SK-N-SH (cell line): Measurements from ENCODE around the gene DGLUCY. TPM values are rescaled to one million over a fixed set of nuclear protein-coding genes. Genes with fewer than 3 reads are reported as not detected.

Source experiments
- CTCF ChIA-PET: fragments of 300-600, 350-600 bp; formaldehyde crosslinking; extraction: SDS; loops from one replicate; lab custom pipeline; 2021; lab: Yijun Ruan, JAX
- POLR2A ChIA-PET: fragments of 350-600 bp; sonication (Branson Sonifier 250); formaldehyde crosslinking; extraction: SDS; loops from one replicate; lab custom pipeline; 2020; ENCODE audit warnings: antibody characterized with exemption, inconsistent platforms; lab: Yijun Ruan, JAX
- DNase-seq: peaks from one replicate; pipeline ENCODE4 v3.0.0; 2012
- H2AFZ ChIP-seq: fragments of 200-600 bp; sonication (generic); 2 replicates; pipeline ENCODE4 v1.8.1; 2016; ENCODE audit warnings: antibody characterized with exemption, mild to moderate bottlenecking, low read depth
- H3F3A ChIP-seq: fragments of 200-600 bp; sonication (generic); replicated peaks from 2 replicates; pipeline ENCODE3; 2016; ENCODE audit warnings: antibody characterized with exemption, mild to moderate bottlenecking; ENCODE audit not compliant: insufficient read depth
- H3K27ac ChIP-seq, 2 experiments: fragments of 200-500 bp in 1 of 2; fragments of 200-600 bp in 1 of 2; sonication (Bioruptor generic) in 1 of 2; sonication (generic), shearing (Covaris generic) in 1 of 2; 2 replicates each; pipeline versions ENCODE4 v1.5.1 to v1.6.1; 2014 to 2016; ENCODE audit warnings: low read depth in 2 of 2, inconsistent platforms in 1 of 2, low read length in 1 of 2, mild to moderate bottlenecking in 1 of 2, mixed read lengths in 1 of 2
- H3K27me3 ChIP-seq: fragments of 200-600 bp; sonication (generic), shearing (Covaris generic); 2 replicates; pipeline ENCODE4 v1.6.1; 2016; ENCODE audit warnings: mixed run types; ENCODE audit not compliant: insufficient read depth
- H3K36me3 ChIP-seq, 2 experiments: fragments of 200-500 bp in 1 of 2; fragments of 200-600 bp in 1 of 2; sonication (Bioruptor generic) in 1 of 2; sonication (generic) in 1 of 2; replicated peaks in 1 of 2; 2 replicates each; pipeline versions ENCODE3 to v1.5.1; 2014 to 2016; ENCODE audit warnings: low read length in 1 of 2, mild to moderate bottlenecking in 1 of 2; ENCODE audit not compliant: insufficient read depth in 2 of 2, control insufficient read depth in 1 of 2
- H3K4me1 ChIP-seq, 2 experiments: fragments of 200-500 bp in 1 of 2; fragments of 200-600 bp in 1 of 2; sonication (Bioruptor generic) in 1 of 2; sonication (generic), shearing (Covaris generic) in 1 of 2; 2 replicates each; pipeline versions ENCODE4 v1.5.1 to v1.6.1; 2014 to 2016; ENCODE audit warnings: low read depth in 1 of 2, low read length in 1 of 2, mixed run types in 1 of 2; ENCODE audit not compliant: insufficient read depth in 2 of 2, control insufficient read depth in 1 of 2
- H3K4me2 ChIP-seq: fragments of 200-600 bp; sonication (generic), shearing (Covaris generic); 2 replicates; pipeline ENCODE4 v1.6.1; 2017; ENCODE audit warnings: mixed run types
- H3K4me3 ChIP-seq, 2 experiments: fragments of 200-500 bp in 1 of 2; fragments of 200-600 bp in 1 of 2; sonication (Bioruptor generic) in 1 of 2; sonication (generic), shearing (Covaris generic) in 1 of 2; 2 replicates each; pipeline versions ENCODE4 v1.5.1 to v1.8.1; 2014 to 2016; ENCODE audit warnings: low read depth in 2 of 2, inconsistent platforms in 1 of 2, low read length in 1 of 2, mild to moderate bottlenecking in 1 of 2, mixed read lengths in 1 of 2, moderate library complexity in 1 of 2
- H3K79me2 ChIP-seq: fragments of 200-600 bp; sonication (generic); 2 replicates; pipeline ENCODE4 v1.8.1; 2017; ENCODE audit warnings: mild to moderate bottlenecking; ENCODE audit not compliant: insufficient read depth
- H3K9ac ChIP-seq: fragments of 200-600 bp; sonication (generic); 2 replicates; pipeline ENCODE4 v1.6.1; 2017; ENCODE audit warnings: mixed run types
- H3K9me2 ChIP-seq: fragments of 200-600 bp; sonication (generic); 2 replicates; pipeline ENCODE4 v1.6.1; 2017; ENCODE audit warnings: mixed run types
- H3K9me3 ChIP-seq: fragments of 200-600 bp; sonication (generic); 2 replicates; pipeline ENCODE4 v1.6.1; 2017; ENCODE audit warnings: mixed run types, mild to moderate bottlenecking, moderate library complexity
- H4K20me1 ChIP-seq: fragments of 200-600 bp; sonication (generic); 2 replicates; pipeline ENCODE4 v1.6.1; 2017; ENCODE audit warnings: mild to moderate bottlenecking, mixed run types; ENCODE audit not compliant: insufficient read depth
- ELF1 ChIP-seq: IDR thresholded peaks from 2 replicates; pipeline ENCODE4 v1.4.0; 2012
- EP300 ChIP-seq, 2 experiments: IDR thresholded peaks; 2 replicates each; pipeline versions ENCODE4 v1.4.0 to v1.6.1; 2012; ENCODE audit warnings: borderline replicate concordance in 1 of 2, low read depth in 1 of 2, low read length in 1 of 2
- EZH2phosphoT487 ChIP-seq: fragments of 200-600 bp; sonication (generic); IDR thresholded peaks from 2 replicates; pipeline ENCODE4 v1.6.1; 2017; ENCODE audit warnings: low read depth, mixed run types, mild to moderate bottlenecking, antibody characterized with exemption, moderate library complexity, borderline replicate concordance
- FOXM1 ChIP-seq: IDR thresholded peaks from 2 replicates; pipeline ENCODE4 v1.4.0; 2012; ENCODE audit warnings: low read depth, mild to moderate bottlenecking
- GATA2 ChIP-seq: sonication (generic); formaldehyde crosslinking; IDR thresholded peaks from 2 replicates; pipeline ENCODE4 v1.5.0; 2020; ENCODE audit warnings: mild to moderate bottlenecking, missing genetic modification reagents
- IRF3 ChIP-seq: fragments of 150-350 bp; IDR thresholded peaks from 2 replicates; pipeline ENCODE4 v1.6.1; 2016; ENCODE audit warnings: mild to moderate bottlenecking, low read depth, low read length
- JUND ChIP-seq: IDR thresholded peaks from 2 replicates; pipeline ENCODE4 v1.4.0; 2012
- NRF1 ChIP-seq: IDR thresholded peaks from 2 replicates; pipeline ENCODE4 v1.6.1; 2012; ENCODE audit warnings: low read depth, mild to moderate bottlenecking, low read length
- RCOR1 ChIP-seq: fragments of 150-350 bp; IDR thresholded peaks from 2 replicates; pipeline ENCODE4 v1.6.1; 2017; ENCODE audit warnings: antibody characterized with exemption, low read length
- SIN3A ChIP-seq: IDR thresholded peaks from 2 replicates; pipeline ENCODE4 v1.6.1; 2012; ENCODE audit warnings: low read depth, mild to moderate bottlenecking, low read length, moderate library complexity, borderline replicate concordance
- SMC3 ChIP-seq: IDR thresholded peaks from 2 replicates; pipeline ENCODE4 v1.6.1; 2012; ENCODE audit warnings: low read depth, low read length, improper control_type of control experiment
- TEAD4 ChIP-seq: IDR thresholded peaks from 2 replicates; pipeline ENCODE4 v1.4.0; 2012; ENCODE audit warnings: mild to moderate bottlenecking, borderline replicate concordance; ENCODE audit not compliant: insufficient read depth
- YY1 ChIP-seq: IDR thresholded peaks from 2 replicates; pipeline ENCODE4 v1.4.0; 2012; ENCODE audit warnings: low read depth, mild to moderate bottlenecking
- WGBS: methylation state at CpG from one replicate; pipeline ENCODE4 v1.1.6; 2017; ENCODE audit warnings: low lambda C conversion rate; 5-methylcytosine and 5-hydroxymethylcytosine counted together
- polyA plus RNA-seq, 3 experiments: library from polyadenylated mRNA; depleted of rRNA; stranded (reverse); fragments of >200 nt; gene quantifications; 2 replicates each; pipeline ENCODE4 v1.2.3, GENCODE V29; 2012
- TF ChIP-seq, protein P1 (sequence below): IDR thresholded peaks from 2 replicates; pipeline ENCODE4 v1.6.1; 2012; ENCODE audit warnings: mild to moderate bottlenecking, low read depth, low read length, moderate library complexity
- TF ChIP-seq, protein P2 (sequence below): IDR thresholded peaks from 2 replicates; pipeline ENCODE4 v1.4.0; 2012; ENCODE audit warnings: low read depth
- TF ChIP-seq, protein P3 (sequence below): IDR thresholded peaks from 2 replicates; pipeline ENCODE4 v1.4.0; 2012; ENCODE audit warnings: low read depth, borderline replicate concordance
- TF ChIP-seq, protein P4 (sequence below): fragments of 150-350 bp; IDR thresholded peaks from 2 replicates; pipeline ENCODE4 v1.6.1; 2017; ENCODE audit warnings: antibody characterized with exemption, low read length, low read depth, borderline replicate concordance

Gene DGLUCY
- polyA plus RNA-seq, 1 of the 3 experiments (the other 2 are of a cell fraction) = 17.2 TPM

DNA sequence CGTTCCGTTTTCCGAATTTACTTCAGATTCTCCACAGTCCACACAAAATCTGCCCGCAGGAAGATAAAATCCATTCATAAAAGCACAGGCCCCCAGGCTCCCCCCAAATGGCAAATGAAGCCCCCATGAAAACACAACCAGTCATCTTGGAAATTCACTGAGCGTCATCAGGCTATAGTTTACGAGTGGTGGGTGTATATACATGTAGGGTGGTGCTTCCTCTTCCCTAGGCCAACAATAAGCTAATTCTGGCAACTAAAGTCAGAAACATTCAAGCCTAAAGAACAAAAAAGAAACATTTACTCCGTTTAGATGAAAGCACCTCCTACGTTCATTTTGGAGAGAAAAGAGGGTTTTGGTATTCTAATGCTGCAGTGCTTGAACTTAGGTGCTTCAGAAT is 124.8 kb downstream of the DGLUCY start:
- no peaks in the 10 kb centered on the region for H3K27me3 ChIP-seq
- TF ChIP-seq EZH2phosphoT487 = no peak
- TF ChIP-seq SIN3A = no peak
- TF ChIP-seq, protein P1, sequence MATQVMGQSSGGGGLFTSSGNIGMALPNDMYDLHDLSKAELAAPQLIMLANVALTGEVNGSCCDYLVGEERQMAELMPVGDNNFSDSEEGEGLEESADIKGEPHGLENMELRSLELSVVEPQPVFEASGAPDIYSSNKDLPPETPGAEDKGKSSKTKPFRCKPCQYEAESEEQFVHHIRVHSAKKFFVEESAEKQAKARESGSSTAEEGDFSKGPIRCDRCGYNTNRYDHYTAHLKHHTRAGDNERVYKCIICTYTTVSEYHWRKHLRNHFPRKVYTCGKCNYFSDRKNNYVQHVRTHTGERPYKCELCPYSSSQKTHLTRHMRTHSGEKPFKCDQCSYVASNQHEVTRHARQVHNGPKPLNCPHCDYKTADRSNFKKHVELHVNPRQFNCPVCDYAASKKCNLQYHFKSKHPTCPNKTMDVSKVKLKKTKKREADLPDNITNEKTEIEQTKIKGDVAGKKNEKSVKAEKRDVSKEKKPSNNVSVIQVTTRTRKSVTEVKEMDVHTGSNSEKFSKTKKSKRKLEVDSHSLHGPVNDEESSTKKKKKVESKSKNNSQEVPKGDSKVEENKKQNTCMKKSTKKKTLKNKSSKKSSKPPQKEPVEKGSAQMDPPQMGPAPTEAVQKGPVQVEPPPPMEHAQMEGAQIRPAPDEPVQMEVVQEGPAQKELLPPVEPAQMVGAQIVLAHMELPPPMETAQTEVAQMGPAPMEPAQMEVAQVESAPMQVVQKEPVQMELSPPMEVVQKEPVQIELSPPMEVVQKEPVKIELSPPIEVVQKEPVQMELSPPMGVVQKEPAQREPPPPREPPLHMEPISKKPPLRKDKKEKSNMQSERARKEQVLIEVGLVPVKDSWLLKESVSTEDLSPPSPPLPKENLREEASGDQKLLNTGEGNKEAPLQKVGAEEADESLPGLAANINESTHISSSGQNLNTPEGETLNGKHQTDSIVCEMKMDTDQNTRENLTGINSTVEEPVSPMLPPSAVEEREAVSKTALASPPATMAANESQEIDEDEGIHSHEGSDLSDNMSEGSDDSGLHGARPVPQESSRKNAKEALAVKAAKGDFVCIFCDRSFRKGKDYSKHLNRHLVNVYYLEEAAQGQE = no peak
- TF ChIP-seq, protein P2, sequence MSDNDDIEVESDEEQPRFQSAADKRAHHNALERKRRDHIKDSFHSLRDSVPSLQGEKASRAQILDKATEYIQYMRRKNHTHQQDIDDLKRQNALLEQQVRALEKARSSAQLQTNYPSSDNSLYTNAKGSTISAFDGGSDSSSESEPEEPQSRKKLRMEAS = no peak
- TF ChIP-seq ELF1 = no peak
- TF ChIP-seq SMC3 = no peak
- TF ChIP-seq, protein P3, sequence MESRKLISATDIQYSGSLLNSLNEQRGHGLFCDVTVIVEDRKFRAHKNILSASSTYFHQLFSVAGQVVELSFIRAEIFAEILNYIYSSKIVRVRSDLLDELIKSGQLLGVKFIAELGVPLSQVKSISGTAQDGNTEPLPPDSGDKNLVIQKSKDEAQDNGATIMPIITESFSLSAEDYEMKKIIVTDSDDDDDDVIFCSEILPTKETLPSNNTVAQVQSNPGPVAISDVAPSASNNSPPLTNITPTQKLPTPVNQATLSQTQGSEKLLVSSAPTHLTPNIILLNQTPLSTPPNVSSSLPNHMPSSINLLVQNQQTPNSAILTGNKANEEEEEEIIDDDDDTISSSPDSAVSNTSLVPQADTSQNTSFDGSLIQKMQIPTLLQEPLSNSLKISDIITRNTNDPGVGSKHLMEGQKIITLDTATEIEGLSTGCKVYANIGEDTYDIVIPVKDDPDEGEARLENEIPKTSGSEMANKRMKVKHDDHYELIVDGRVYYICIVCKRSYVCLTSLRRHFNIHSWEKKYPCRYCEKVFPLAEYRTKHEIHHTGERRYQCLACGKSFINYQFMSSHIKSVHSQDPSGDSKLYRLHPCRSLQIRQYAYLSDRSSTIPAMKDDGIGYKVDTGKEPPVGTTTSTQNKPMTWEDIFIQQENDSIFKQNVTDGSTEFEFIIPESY = no peak
- TF ChIP-seq IRF3 = no peak
- no peak for TF ChIP-seq NRF1
- TF ChIP-seq, protein P4, sequence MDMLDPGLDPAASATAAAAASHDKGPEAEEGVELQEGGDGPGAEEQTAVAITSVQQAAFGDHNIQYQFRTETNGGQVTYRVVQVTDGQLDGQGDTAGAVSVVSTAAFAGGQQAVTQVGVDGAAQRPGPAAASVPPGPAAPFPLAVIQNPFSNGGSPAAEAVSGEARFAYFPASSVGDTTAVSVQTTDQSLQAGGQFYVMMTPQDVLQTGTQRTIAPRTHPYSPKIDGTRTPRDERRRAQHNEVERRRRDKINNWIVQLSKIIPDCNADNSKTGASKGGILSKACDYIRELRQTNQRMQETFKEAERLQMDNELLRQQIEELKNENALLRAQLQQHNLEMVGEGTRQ = no peak
- no peak for TF ChIP-seq JUND
- no peak for TF ChIP-seq RCOR1
- TF ChIP-seq EP300 (IDR thresholded peaks at IDR 0.05; ENCODE audit: borderline replicate concordance in 1 of 2, low read depth in 1 of 2, low read length in 1 of 2) = no peak
- no peak for TF ChIP-seq YY1
- no peak for TF ChIP-seq FOXM1
- TF ChIP-seq TEAD4 = no peak
- TF ChIP-seq GATA2 = no peak
- CTCF ChIA-PET = interaction anchor here (0.7 kb wide), 1 partner anchor 9 kb away, joined by 3 read pairs; no protein-coding TSS in a partner anchor

More for the DNA sequence above, 124.8 kb downstream of the DGLUCY start:
- POLR2A ChIA-PET = interaction anchor here (0.6 kb wide), 1 partner anchor 248 kb away, joined by 5 read pairs; no protein-coding TSS in a partner anchor
- DNase-seq = no peak
- Histone ChIP-seq H3K79me2 (no peaks in the 10 kb centered on the region), H3K36me3 (no peaks in the 10 kb centered on the region), H3K9me2 (no peaks in the 10 kb centered on the region), H3K4me2 (no peak overlapping the region), H2AFZ (no peak overlapping the region), H3K9me3 (no peaks in the 10 kb centered on the region), H3K27ac (no peak overlapping the region), H3K4me3 (no peak overlapping the region), H4K20me1 (no peaks in the 10 kb centered on the region), H3K4me1 (peaks cover 5 to 13% of the 10 kb centered on the region in 2 experiments; a peak in 2 of 4 replicates), H3K9ac (no peak overlapping the region), H3F3A (no peaks in the 10 kb centered on the region)
- 77% methylated on average over 8 of the region's 8 CpGs for WGBS
